H1 (cell line): ENCODE measurements around the gene MORN4. TPM values are rescaled to one million over a fixed set of nuclear protein-coding genes. Genes with fewer than 3 reads are reported as not detected.

Experiments used
- ATF2 ChIP-seq: IDR thresholded peaks from 2 replicates; pipeline ENCODE4 v1.6.1; 2012; ENCODE audit warnings: low read length, inconsistent platforms
- ATF3 ChIP-seq: IDR thresholded peaks from 2 replicates; pipeline ENCODE4 v1.6.1; 2011; ENCODE audit warnings: low read depth, mild to moderate bottlenecking, low read length; ENCODE audit not compliant: insufficient read depth
- CBX8 ChIP-seq: fragments of 300-800, 300-1000 bp; sonication (generic); IDR thresholded peaks from 2 replicates; pipeline ENCODE4 v1.7.1; 2016; ENCODE audit warnings: low read depth, low read length, borderline replicate concordance
- CEBPB ChIP-seq: IDR thresholded peaks from 2 replicates; pipeline ENCODE4 v1.6.1; 2012; ENCODE audit warnings: low read depth, low read length
- CREB1 ChIP-seq: IDR thresholded peaks from 2 replicates; pipeline ENCODE4 v1.6.1; 2012; ENCODE audit warnings: inconsistent platforms
- EGR1 ChIP-seq: IDR thresholded peaks from 2 replicates; pipeline ENCODE4 v1.6.1; 2011; ENCODE audit warnings: low read depth, low read length, borderline replicate concordance
- FOSL1 ChIP-seq: IDR thresholded peaks from 2 replicates; pipeline ENCODE4 v1.6.1; 2011; ENCODE audit warnings: mild to moderate bottlenecking, low read depth, low read length, moderate library complexity; ENCODE audit not compliant: insufficient read depth
- HDAC2 ChIP-seq, 2 experiments: fragments of 300-600 bp in 1 of 2; sonication (generic) in 1 of 2; IDR thresholded peaks; 2 replicates each; pipeline ENCODE4 v1.6.1; 2011 to 2012; ENCODE audit warnings: low read depth in 2 of 2, low read length in 2 of 2, mild to moderate bottlenecking in 2 of 2, moderate library complexity in 2 of 2, borderline replicate concordance in 1 of 2, inconsistent platforms in 1 of 2
- MAX ChIP-seq: IDR thresholded peaks from 2 replicates; pipeline ENCODE4 v1.6.1; 2012; ENCODE audit warnings: inconsistent platforms
- RBBP5 ChIP-seq: IDR thresholded peaks from 2 replicates; pipeline ENCODE4 v1.7.1; 2012; ENCODE audit warnings: low read depth, mild to moderate bottlenecking, inconsistent platforms, low read length, moderate library complexity, borderline replicate concordance
- SAP30 ChIP-seq: fragments of 300-600 bp; sonication (generic); IDR thresholded peaks from 2 replicates; pipeline ENCODE4 v1.7.1; 2012; ENCODE audit warnings: low read length, moderate library complexity, mild to moderate bottlenecking, inconsistent platforms; ENCODE audit not compliant: insufficient read depth, insufficient replicate concordance
- SIX5 ChIP-seq: IDR thresholded peaks from 2 replicates; pipeline ENCODE4 v1.6.1; 2011; ENCODE audit warnings: mild to moderate bottlenecking, low read depth, low read length
- TAF7 ChIP-seq: optimal IDR thresholded peaks from 2 replicates; pipeline ENCODE3; 2011; ENCODE audit warnings: low read depth, mild to moderate bottlenecking, inconsistent platforms, low read length, moderate library complexity, borderline replicate concordance
- YY1 ChIP-seq: IDR thresholded peaks from 2 replicates; pipeline ENCODE4 v1.6.1; 2011; ENCODE audit warnings: low read depth, mild to moderate bottlenecking, low read length
- ZNF274 ChIP-seq: IDR thresholded peaks from 2 replicates; pipeline ENCODE4 v1.7.0; 2012; ENCODE audit warnings: low read length, borderline replicate concordance; ENCODE audit errors: extremely low read depth
- polyA plus RNA-seq, 7 experiments: library from polyadenylated mRNA; depleted of rRNA in 3 of 7; stranded (reverse) in 5 of 7; unstranded in 2 of 7; fragments of >200 nt in 5 of 7; fragments of 200-250 nt in 2 of 7; gene quantifications; 1 replicate in 5 of 7; 2 replicates in 1 of 7; 4 replicates in 1 of 7; pipeline versions ENCODE4 v1.2.1 to v1.2.3, GENCODE V29; 2011 to 2013; ENCODE audit warnings: missing spikeins in 2 of 7, mixed read lengths in 2 of 7
- total RNA-seq: library from RNA; stranded (reverse); fragmentation: NEBNext Ultra II Directional; extraction: Animal tissue kit (Norgen Biotek cat#: 25700); gene quantifications from 2 replicates; pipeline ENCODE4 v1.2.1, GENCODE V29; 2021
- TF ChIP-seq, protein P1 (sequence below), 3 experiments: IDR thresholded peaks; 1 replicate in 2 of 3; 2 replicates in 1 of 3; pipeline versions ENCODE4 v1.5.1 to v1.6.1; 2011; ENCODE audit warnings: low read length in 3 of 3, mild to moderate bottlenecking in 3 of 3, inconsistent platforms in 2 of 3, low read depth in 1 of 3, moderate library complexity in 1 of 3; ENCODE audit not compliant: insufficient read depth in 1 of 3; ENCODE audit errors: control extremely low read depth in 1 of 3
- TF ChIP-seq, protein P2 (sequence below): IDR thresholded peaks from 2 replicates; pipeline ENCODE4 v1.6.1; 2011; ENCODE audit warnings: low read length, improper control_type of control experiment

MORN4 gene
- total and polyA plus RNA-seq, 2 of the 8 experiments (the other 6 are each of a cell fraction or from before 2014, with no cell fraction given) = 13.6 to 22.0 TPM

GRCh38 chr10:97640174-97640867 is 7.0 kb upstream of the MORN4 start, which contains the start of gene PI4K2A (continued):
- TF ChIP-seq ATF2 (0 out of 2 replicates have a peak, but pooled peaks have one; percentile 22), EGR1 (no peak), YY1 (no peak), ZNF274 (no peak), SIX5 (no peak), RBBP5 (no peak), CEBPB (peak; percentile 53; the same call in 1 of the 2 replicates), CBX8 (no peak), TAF7 (peak; percentile 29), MAX (peak; percentile 73), FOSL1 (no peak), SAP30 (no peak), HDAC2 (IDR thresholded peaks at IDR 0.05; ENCODE audit: borderline replicate concordance in 1 of 2, low read depth in 2 of 2, low read length in 2 of 2) (0 out of 4 replicates have a peak, but pooled peaks of 1 of the 2 experiments have one; percentile 10), ATF3 (no peak), CREB1 (peak; percentile 78)
- TF ChIP-seq, protein P1, sequence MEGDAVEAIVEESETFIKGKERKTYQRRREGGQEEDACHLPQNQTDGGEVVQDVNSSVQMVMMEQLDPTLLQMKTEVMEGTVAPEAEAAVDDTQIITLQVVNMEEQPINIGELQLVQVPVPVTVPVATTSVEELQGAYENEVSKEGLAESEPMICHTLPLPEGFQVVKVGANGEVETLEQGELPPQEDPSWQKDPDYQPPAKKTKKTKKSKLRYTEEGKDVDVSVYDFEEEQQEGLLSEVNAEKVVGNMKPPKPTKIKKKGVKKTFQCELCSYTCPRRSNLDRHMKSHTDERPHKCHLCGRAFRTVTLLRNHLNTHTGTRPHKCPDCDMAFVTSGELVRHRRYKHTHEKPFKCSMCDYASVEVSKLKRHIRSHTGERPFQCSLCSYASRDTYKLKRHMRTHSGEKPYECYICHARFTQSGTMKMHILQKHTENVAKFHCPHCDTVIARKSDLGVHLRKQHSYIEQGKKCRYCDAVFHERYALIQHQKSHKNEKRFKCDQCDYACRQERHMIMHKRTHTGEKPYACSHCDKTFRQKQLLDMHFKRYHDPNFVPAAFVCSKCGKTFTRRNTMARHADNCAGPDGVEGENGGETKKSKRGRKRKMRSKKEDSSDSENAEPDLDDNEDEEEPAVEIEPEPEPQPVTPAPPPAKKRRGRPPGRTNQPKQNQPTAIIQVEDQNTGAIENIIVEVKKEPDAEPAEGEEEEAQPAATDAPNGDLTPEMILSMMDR (IDR thresholded peaks at IDR 0.05; ENCODE audit: control extremely low read depth in 1 of 3, insufficient read depth in 1 of 3, low read depth in 1 of 3, low read length in 3 of 3) = no peak
- TF ChIP-seq, protein P2, sequence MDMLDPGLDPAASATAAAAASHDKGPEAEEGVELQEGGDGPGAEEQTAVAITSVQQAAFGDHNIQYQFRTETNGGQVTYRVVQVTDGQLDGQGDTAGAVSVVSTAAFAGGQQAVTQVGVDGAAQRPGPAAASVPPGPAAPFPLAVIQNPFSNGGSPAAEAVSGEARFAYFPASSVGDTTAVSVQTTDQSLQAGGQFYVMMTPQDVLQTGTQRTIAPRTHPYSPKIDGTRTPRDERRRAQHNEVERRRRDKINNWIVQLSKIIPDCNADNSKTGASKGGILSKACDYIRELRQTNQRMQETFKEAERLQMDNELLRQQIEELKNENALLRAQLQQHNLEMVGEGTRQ = no peak
